PC-3 (cell line): ENCODE data around the gene TNRC6C.

ENCODE experiments used
- EZH2 ChIP-seq: fragments of 300-600 bp; sonication (generic); IDR thresholded peaks from one replicate; pipeline ENCODE4 v1.6.1; 2017; ENCODE audit warnings: antibody characterized with exemption, mild to moderate bottlenecking, low read length; ENCODE audit not compliant: unreplicated experiment
- TF ChIP-seq, protein P1 (sequence below): fragments of 300-600 bp; sonication (generic); conservative IDR thresholded peaks from 2 replicates; pipeline ENCODE4 v1.5.1; 2017; ENCODE audit warnings: antibody characterized with exemption, low read depth, mild to moderate bottlenecking, low read length

DNA sequence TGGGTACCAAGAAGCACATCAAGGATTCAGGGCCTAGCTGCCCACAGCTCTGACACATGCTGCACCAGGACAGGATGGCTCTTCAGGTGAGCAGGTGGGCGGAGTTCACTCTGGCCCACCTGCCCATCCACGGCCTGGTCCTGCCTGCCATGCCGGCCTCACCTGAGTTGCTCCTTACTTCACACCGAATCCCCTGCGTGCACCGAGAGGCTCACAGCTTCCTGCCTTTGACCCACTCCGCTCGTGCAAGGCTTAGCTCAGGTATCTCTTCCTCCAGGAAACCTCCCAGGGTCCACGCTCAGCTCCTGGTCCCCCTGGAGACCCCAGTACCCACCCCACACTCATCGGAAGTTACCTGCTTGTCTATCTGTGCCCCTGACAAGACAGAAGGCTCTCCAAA lies 21.6 kb upstream of the TNRC6C start:
- TF ChIP-seq, protein P1, sequence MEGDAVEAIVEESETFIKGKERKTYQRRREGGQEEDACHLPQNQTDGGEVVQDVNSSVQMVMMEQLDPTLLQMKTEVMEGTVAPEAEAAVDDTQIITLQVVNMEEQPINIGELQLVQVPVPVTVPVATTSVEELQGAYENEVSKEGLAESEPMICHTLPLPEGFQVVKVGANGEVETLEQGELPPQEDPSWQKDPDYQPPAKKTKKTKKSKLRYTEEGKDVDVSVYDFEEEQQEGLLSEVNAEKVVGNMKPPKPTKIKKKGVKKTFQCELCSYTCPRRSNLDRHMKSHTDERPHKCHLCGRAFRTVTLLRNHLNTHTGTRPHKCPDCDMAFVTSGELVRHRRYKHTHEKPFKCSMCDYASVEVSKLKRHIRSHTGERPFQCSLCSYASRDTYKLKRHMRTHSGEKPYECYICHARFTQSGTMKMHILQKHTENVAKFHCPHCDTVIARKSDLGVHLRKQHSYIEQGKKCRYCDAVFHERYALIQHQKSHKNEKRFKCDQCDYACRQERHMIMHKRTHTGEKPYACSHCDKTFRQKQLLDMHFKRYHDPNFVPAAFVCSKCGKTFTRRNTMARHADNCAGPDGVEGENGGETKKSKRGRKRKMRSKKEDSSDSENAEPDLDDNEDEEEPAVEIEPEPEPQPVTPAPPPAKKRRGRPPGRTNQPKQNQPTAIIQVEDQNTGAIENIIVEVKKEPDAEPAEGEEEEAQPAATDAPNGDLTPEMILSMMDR: no peak
- no peak for TF ChIP-seq EZH2
